ENCODE measurements around the gene CNN2. TPM values are rescaled to one million over a fixed set of nuclear protein-coding genes. Genes with fewer than 3 reads are reported as not detected.

The CNN2 gene
- total and polyA plus RNA-seq, 12 donors, result 33.0 to 117 (median 61.7) TPM

- Histone ChIP-seq H3K9me3 (no peaks in the 10 kb centered on the region), H3K27me3 (peaks cover 0 to 3% (median 0%) of the 10 kb centered on the region in 7 donors), H3K4me3 (no peak overlapping the region), H3K4me1 (peaks cover 0 to 67% (median 5%) of the 10 kb centered on the region in 9 donors), H3K27ac (no peak overlapping the region), H3K36me3 (peaks cover 0 to 90% (median 12%) of the 10 kb centered on the region in 9 donors)
- ATAC-seq, result no peak
- intact Hi-C loops (cut with DNase I), result no loop called here
- TF ChIP-seq CTCF (IDR thresholded peaks at IDR 0.05), result no peak
- 61 to 73% methylated on average over 8 of the region's 8 CpGs for WGBS, 2 donors
- DNase-seq, result no peak
Observed at GRCh38 chr19:1085053-1085658, 58.7 kb downstream of the CNN2 start.

- Histone ChIP-seq H3K27me3 (peaks cover 0 to 3% (median 0%) of the 10 kb centered on the region in 7 donors), H3K9me3 (no peaks in the 10 kb centered on the region), H3K27ac (no peak overlapping the region), H3K4me1 (peaks cover 0 to 69% (median 5%) of the 10 kb centered on the region in 9 donors), H3K36me3 (peaks cover 0 to 90% (median 16%) of the 10 kb centered on the region in 9 donors), H3K4me3 (no peak overlapping the region)
- intact Hi-C loops (cut with DNase I), result no loop called here
- no peak for DNase-seq
- ATAC-seq, result no peak
- TF ChIP-seq CTCF (IDR thresholded peaks at IDR 0.05), result no peak
- WGBS, 2 donors, result 71 to 72% methylated on average over 38 of the region's 38 CpGs
Observed at GRCh38 chr19:1085676-1086442, 59.5 kb downstream of the CNN2 start.

- Histone ChIP-seq H3K27me3 (peaks cover 0 to 3% (median 0%) of the 10 kb centered on the region in 7 donors), H3K4me3 (no peak overlapping the region), H3K4me1 (peaks cover 0 to 63% (median 5%) of the 10 kb centered on the region in 9 donors), H3K36me3 (peaks cover 0 to 90% (median 23%) of the 10 kb centered on the region in 9 donors), H3K9me3 (no peaks in the 10 kb centered on the region), H3K27ac (peak overlapping the region in 1 of 10 donors; percentile 88)
- no peak for ATAC-seq
- intact Hi-C loops (cut with DNase I), result no loop called here
- DNase-seq, result no peak
- WGBS, 2 donors, result 81 to 83% methylated on average over 21 of the region's 21 CpGs
- TF ChIP-seq CTCF (IDR thresholded peaks at IDR 0.05), result no peak
Observed at GRCh38 chr19:1086613-1087012, 60.2 kb downstream of the CNN2 start.

GRCh38 chr19:1087813-1088415 is 61.5 kb downstream of the CNN2 start:
- WGBS, 2 donors, result 72% methylated on average over 27 of the region's 27 CpGs
- Histone ChIP-seq H3K9me3 (no peaks in the 10 kb centered on the region), H3K36me3 (peaks cover 0 to 97% (median 26%) of the 10 kb centered on the region in 9 donors), H3K4me3 (no peak overlapping the region), H3K27ac (peak overlapping the region in 9 of 10 donors; percentile 23 to 88 (median 46)), H3K4me1 (peaks cover 0 to 54% (median 5%) of the 10 kb centered on the region in 9 donors), H3K27me3 (no peaks in the 10 kb centered on the region)
- TF ChIP-seq CTCF (IDR thresholded peaks at IDR 0.05), result no peak
- DNase-seq, result no peak
- intact Hi-C loops (cut with DNase I), result no loop called here
- peak in 7 of 8 donors; percentile 26 to 75 (median 39) for ATAC-seq

Data from heart right ventricle (tissue), 16 donors.